HG03469 (cell line): ENCODE results near the gene BRWD1.
"Not testable (repeated sequence)": the region's sequence is repeated elsewhere in the genome, so short reads cannot be mapped to it uniquely, and the experiment has no call there.

ENCODE experiments used
- ATAC-seq: cut with Tn5 transposase; IDR thresholded peaks from one replicate; pipeline ENCODE4 v1.9.1; 2021; ENCODE audit warnings: mild to moderate bottlenecking, moderate library complexity, moderate number of reproducible peaks; ENCODE audit not compliant: unreplicated experiment

BRWD1 gene

DNA sequence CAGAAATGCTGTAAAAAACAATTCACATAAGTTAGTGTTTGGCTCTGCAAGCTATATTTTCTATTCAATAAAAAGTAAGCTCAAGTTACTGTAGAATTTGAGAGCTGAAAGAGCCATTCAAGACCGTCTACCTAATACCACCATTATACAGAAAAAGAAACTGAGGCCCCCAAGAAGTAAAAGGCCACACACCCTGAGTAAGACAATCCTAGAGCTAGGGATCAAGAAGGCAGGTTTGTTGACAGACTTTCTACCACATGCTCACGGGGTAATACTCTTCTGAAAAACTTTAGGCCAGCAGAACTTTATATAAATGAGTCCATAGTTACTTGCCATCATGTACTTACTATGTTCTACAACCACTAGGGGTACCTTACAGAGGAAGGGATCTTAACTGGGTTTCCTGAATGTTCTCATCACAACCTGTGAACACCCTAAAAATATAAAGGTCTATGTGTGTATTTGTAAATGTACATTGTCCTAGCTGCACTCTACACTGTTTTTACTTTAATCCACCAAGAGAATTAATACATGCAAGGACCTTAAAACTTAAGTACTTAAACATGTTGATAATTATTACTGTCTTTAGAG, 132.9 kb downstream of the BRWD1 start:
- no peak for ATAC-seq

DNA sequence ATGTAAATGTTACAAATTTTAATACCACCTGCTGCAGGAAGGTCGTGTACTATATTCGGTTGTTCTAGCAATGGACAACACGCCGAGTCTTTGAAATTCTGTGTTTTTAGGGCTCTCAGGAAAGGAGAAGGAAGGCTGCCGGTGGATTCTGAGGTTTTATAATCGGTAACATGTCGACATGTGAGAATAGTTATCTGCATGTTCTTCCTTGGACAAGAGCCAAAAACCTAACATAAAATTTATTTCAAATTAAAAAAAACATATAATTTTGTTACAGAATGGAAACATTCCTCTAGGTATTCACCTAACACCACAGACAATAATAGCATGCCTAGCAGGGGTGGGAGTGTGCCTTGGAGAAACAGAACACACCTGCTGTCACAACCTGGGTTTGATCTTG, 135.0 kb downstream of the BRWD1 start:
- ATAC-seq = no peak

DNA sequence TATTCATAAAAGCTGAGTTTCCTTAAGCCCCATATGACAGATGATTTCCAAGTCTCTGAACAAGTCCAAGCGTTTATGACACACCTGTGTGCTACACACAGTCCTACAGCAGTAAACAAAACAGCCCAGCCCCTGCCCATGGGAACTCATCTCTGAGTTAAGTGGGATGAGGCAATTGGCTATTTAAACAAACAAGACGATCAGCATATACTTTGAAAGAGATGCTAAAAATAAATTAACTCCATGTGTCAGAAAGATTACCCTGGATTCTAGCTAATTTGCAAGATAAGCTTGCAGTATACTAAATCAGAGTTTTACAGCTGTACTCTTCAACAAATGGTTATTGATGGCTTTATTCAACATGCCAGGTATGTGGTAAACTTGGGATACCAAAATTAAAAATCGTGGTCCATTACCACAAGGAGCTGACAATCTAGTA, 137.1 kb downstream of the BRWD1 start:
- no peak for ATAC-seq

DNA sequence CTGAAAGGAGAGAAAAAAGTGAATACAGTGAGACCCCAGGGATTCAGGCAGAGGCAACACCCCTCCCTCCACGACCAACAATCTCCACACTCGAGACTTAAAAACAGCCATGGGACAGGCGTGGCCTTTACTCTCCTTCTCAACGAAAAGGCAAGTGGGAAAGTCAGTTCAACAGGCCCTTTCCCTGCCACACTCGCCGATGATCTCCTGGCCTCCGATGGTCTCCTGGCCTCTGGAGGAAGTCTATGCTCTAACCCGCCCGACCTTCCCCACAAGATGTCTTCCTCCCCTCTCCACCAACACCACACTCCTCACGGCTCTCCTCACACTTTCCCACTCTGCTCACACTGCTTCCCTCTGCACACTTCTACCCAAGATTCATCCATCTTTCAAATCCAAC, 137.8 kb downstream of the BRWD1 start:
- no peak for ATAC-seq

DNA sequence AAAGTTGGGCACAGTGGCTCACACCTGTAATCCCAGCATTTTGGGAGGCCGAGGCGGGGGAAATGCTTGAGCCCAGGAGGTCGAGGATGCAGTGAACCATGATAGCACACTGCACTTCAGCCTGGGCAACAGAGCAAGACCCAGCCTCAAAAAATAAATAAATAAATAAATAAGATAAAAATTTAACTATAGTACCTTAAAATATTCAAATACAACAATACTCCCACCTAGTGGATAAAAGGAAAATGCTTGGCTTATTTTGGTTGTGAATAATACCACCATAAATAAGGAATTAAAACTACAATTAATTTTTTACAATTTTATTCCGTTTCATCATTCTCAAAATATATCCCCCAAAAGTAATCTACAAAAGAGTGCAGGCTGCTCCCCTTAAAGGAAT, 138.3 kb downstream of the BRWD1 start:
- no peak for ATAC-seq

DNA sequence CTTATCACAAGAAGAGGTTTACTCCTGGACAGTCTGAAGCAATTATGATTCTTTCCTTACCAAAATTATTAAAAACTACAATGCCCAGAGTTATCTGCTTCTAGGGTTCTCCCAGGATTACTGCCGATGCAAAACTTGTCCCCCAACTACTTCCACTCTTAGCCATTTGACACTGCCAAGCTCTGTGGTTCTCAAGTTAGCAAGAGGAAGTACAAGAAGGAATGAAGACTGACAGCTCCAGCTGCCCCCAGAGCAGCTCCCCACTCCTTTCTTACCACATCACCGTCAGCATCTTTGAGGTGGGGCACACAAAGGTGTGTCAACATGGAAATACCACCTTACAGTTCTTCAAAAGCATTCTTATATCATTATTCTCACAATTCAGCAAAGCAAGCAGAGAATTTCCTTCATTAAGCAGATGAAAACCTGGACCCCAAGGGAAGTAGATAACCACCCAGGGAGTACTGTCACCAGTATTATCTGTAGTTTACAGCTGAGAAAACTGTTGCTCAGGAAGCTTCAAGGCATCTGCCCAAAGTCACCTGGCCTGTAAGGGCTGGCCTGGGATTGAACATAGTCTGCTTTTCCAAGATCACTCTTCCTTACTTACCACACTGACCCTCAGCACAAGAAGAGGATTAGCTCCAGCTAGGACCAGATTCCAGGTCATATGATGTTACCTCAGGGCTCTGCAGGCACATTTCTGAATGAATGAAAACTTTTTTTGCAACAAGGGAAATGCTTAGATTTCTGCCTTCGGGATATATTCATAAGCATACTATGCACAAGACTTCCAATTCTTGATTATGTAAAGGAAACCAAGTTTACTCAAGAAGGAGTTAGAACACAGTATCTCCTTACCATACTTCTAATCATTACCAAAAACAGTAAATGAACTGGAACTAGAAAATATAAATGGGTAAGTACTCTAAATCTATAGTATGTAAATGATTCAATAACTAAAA, 139.4 kb downstream of the BRWD1 start:
- ATAC-seq = no peak

DNA sequence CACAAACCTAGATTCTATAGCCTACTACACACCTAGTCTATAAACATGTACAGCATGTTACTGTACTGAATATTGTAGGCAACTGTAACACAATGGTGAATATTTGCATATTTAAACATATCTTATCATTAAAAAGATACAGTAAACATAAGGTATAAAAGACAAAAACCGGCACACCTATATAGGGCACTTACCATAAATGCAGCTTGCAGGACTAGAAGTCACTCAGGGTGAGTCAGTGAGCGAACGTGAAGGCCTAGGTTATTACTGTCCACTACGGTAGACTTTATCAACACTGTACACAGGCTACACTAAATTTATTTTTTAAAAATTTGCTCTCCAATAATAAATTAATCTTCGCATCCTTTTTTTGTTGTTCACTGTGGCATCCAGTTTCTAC, 143.5 kb downstream of the BRWD1 start:
- ATAC-seq = no peak

DNA sequence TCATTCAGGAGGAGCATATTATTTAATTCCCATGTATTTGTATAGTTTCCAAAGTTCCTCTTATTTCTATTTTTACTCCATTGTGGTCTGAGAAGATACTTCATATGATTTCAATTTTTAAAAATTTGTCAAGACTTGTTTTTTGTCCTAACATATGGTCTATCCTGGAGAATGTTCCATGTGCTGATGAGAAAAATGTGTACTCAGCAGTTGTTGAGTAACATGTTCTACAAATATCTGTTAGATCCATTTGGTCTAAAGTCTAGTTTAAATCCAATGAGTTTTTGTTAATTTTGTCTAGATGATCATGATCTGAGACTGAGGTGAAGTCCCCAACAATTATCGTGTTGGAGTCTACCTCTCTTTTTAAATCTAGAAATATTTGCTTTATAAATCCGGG, 144.6 kb downstream of the BRWD1 start:
- no peak for ATAC-seq

DNA sequence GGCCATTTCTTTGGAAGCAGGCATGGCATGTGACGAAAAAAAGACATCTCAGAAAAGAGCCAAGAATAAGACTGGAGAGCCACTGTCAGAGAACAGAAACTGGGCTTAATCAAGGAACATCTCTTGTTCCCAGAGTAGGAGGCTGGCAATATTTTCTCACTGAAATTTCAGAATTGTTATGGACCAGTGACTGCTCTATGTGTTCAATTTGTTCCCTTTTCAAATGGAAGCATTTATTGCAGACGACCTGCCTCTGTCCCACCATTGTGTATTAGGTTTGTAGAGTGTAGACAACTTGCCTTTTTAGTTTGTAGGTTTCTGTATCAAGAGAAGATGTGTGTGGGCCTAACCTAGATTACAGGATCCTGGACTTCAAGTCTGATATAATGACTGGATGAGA, 148.9 kb downstream of the BRWD1 start:
- ATAC-seq = no peak

DNA sequence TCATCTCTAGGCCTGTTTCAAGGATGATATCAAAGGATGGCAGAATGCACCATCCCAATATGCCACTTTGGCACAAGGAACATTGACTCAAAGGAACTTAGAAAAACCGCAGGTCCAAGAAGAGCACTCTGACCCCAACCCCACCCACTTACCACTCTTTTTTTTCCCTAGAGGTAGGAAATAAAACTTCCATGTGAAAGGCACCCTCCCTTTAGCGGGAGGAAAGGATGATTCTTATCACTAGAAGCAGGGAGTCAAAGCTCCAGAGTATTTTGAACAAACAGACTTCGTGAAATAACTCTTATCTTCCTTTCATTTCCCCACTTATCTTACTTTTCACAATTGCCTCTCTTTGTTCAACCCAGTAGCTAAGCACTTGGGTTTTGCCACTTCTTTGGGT, 152.4 kb downstream of the BRWD1 start:
- no peak for ATAC-seq

DNA sequence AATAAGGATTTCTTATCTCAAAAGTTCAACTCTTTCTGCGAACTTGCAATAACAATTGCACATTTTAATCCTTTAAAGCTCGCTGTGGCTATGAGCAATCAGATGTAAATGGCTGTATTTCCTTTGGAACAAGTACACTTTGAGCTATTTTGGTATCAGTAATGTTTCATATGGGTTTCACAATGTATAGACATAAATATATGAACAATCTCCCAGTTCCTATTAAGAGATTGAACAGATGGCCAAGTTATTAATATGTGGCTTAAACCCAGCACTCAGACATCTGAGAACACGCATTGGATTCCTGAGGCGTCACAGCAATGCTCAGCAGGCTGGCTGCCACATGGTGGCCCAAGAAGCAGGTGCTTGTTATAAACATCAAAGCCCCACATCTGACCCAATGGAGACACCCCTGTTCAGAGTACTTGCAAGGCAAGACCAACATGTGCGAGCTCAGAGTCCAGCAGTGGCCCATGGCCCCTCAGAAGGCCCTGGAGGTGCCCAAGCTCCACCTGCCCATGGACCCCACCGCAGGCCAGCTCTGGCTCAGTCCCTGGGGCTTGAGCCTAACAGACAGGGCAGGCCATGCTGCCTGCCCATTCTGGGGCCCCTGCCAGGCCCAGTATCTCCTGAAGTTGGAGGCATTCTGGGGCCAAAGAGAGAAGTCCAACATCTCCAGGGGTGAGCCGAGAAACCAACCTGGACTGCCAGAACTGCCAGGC, 153.9 kb downstream of the BRWD1 start:
- ATAC-seq = no peak

DNA sequence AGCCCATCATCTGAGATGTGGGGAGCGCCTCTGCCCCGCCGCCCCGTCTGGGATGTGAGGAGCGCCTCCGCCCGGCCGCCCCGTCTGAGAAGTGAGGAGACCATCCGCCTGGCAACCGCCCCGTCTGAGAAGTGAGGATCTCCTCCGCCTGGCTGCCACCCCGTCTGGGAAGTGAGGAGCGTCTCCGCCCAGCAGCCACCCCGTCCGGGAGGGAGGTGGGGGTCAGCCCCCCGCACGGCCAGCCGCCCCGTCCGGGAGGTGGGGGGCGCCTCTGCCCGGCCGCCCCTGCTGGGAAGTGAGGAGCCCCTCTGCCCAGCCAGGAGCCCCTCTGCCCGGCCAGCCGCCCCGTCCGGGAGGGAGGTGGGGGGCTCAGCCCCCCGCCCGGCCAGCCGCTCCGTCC, 156.2 kb downstream of the BRWD1 start:
- not testable (repeated sequence) for ATAC-seq

DNA sequence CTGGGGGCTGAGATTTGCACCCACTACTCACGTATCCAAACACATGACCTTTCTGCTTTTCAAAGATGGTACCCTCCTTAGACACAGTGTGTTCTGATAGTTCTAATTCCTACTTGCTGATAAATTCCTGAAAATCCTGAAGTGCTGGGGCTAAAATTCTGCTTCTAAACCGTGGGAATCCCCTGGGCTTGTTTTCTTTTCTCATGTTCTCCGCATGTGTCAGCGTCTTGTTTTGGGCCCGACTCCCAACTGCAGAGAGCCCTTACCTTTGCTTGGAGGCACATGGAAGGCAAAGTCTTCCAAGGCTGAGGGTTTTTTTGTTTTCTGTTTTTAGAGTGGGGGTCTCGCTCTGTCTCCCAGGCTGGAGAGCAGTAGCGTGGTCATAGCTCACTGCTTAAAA, 157.4 kb downstream of the BRWD1 start:
- no peak for ATAC-seq

DNA sequence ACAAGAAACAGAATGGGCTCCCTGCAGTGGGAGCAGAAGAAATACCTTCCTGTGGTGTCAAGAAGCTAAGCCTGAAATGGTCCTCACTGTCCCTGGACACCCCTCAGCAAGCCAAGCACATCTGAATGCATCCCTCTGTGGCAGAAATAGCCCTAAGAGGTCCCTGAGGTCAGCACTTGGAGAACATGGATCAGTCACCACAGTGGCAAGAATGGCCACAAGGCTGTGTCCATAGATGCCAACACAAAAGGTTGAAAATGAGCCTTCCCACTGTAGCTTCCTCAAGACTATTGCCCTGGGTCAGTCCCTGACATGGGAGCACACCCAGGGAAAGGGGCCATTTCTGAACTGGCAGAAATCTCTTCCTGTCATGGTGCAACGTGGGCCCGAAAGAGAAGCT, 157.9 kb downstream of the BRWD1 start:
- ATAC-seq = no peak

DNA sequence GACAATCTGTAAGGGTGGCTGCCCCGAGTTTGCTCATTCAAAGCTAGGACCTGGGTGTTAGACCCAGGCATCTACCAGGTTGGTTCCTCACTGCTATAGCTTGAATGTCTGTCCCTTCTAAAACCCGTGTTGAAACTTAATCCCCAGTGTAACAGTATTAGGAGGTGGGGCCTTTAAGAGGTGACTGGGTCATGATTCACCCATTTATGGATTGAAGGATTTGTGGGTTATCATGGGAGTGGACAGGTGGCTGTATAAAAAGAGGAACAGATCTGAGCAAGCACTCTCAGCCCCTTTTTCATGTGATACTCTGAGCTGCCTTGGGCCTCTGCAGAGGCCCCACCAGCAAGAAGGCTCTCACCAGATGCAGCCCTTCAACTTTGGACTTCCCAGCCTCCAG, 159.6 kb downstream of the BRWD1 start:
- ATAC-seq = no peak

DNA sequence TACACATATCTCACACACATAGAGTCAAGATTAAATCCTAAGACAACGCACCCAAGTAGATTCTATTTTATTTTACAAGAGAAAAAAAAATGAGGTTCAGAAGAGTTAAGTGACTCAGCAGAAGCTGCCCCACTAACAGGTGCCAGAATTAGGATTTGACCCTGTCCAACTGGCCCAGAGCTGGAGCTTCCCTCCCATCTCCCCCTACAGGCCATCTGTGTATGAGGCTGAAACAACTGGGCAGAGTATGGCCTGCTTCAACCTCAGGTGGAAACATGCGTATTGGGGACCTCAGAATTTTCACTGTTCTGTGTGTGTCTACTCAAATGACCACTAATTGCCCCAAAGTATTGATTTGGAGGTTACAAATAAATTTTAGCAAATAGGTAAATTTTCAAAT, 160.1 kb downstream of the BRWD1 start:
- ATAC-seq = no peak

DNA sequence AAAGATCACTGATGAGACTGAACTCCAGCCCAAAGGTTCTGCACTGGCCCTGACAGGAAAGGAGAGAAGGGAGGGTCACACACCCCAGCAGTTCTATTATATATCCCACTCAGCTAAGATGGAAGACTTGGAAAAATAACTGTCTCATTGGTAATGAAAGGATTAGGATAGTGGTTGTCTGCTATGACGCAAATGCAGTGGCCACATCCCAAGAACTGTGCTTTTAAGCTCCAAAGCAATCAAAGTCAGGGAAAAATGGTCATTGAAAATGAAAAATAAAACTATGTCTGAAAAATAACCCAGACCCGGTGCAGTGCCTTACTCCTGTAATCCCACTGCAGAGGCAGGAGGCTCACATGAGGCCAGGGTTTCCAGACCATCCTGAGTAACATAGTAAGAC, 161.2 kb downstream of the BRWD1 start:
- no peak for ATAC-seq

DNA sequence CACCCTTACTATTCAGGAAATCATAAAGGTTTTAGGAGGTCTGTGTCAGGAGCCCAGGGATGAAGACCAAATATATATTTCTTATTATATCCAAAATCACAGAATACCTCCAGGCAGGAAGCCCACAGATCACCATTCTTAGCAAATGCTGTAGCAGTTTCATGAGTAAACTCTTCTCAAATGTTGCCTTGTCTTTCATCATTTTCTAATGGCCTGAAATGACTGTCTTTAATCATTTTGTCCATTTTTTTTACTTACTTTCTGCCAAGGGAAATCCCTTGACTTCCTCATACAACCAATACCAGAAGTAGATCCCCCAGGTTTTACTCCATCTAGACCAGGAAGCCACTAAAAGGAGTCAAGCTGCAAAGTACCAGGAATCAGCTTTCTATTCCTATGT, 162.6 kb downstream of the BRWD1 start:
- no peak for ATAC-seq

DNA sequence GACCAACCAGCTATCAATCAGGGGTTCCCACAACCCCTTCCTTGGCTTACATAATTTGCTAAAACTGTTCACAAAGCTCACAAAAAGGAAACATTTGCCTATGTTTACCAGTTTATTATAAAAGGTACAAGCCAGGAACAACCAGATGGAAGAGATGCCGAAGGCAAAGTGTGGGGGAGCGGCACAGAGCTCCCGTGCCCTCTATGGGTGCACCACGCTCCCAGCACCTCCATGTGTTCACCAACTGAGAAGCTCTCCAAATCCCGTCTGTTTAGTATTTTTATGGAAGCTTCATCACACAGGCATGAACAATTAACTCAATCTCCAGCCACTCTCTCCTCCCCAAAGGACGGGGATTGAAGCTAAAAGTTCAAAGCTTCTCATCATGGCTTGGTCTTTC, 163.1 kb downstream of the BRWD1 start:
- ATAC-seq = no peak

DNA sequence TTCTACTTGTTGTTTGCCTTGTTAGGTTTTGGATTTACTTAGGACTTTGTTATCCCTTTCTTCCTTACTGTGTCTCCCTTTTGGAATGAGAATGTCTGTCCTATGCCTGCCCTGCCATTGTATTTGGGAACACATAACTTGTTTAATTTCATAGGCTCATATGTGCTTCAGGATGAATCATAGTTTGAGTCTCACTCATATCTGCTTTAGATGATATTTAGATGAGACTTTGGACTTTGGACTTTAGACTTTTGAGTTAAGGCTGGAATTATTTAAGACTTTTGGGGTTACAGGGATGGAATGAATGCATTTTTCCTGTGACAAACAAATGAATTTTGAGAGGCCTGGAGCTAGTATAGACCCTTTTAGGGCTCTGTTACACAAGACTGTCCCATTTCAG, 163.6 kb downstream of the BRWD1 start:
- ATAC-seq = no peak

DNA sequence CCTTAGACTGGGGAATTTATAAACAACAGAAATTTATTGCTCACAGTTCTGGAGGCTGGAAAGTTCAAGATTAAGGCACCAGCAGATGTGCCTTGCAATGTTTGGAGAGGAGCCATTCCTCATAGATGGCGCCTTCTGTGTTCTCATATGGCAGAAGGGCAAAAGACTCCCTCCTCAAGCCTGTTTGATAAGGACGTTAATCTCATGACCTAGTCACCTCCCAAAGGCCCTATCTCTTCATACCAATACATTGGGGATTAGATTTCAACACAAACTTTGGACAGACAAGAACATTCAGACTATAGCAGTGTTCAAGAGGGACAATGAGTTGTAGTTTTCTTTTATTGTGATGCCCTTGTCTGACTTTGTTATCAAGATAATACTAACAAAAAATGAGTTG, 164.5 kb downstream of the BRWD1 start:
- no peak for ATAC-seq

DNA sequence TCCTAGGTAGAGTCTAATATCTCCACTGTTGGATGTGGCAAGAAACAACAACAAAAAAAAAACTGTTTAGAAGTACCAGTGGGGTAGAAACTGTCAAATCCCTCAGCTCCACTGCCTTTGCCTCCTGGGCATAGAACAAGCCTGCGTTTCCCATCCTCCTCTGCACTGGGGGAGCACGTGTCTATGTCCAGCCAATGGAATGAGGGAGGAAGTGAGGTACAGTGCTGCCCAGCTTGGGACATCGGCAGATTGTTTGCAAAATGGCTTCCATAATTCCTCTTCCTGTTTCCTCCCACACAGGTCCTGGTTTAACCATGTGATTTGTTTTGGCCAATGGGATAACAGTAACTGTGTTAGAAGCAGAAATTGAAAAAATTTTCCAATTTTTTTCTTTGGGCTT, 169.2 kb downstream of the BRWD1 start:
- no peak for ATAC-seq
